GM13977 (cell line): ENCODE data around the gene TET2.

Experiments
- DNase-seq: peaks from one replicate; pipeline ENCODE4 v3.0.0; 2012; ENCODE audit warnings: low spot score
- CTCF ChIP-seq: IDR thresholded peaks from 2 replicates; pipeline ENCODE4 v1.5.1; 2012; ENCODE audit warnings: mild to moderate bottlenecking, control low read depth; ENCODE audit not compliant: insufficient read depth; ENCODE audit errors: extremely low read depth, missing control alignments
- in situ Hi-C: fragments of 300-500 bp; cut with MboI; formaldehyde crosslinking; loops from one replicate; pipeline ENCODE4 v1.12.0; 2022; ENCODE audit warnings: low sequenced_read_pairs, low pct_unique_long_range_greater_than_20kb, mixed read lengths, inconsistent platforms; ENCODE audit not compliant: unreplicated experiment

The TET2 gene

DNA sequence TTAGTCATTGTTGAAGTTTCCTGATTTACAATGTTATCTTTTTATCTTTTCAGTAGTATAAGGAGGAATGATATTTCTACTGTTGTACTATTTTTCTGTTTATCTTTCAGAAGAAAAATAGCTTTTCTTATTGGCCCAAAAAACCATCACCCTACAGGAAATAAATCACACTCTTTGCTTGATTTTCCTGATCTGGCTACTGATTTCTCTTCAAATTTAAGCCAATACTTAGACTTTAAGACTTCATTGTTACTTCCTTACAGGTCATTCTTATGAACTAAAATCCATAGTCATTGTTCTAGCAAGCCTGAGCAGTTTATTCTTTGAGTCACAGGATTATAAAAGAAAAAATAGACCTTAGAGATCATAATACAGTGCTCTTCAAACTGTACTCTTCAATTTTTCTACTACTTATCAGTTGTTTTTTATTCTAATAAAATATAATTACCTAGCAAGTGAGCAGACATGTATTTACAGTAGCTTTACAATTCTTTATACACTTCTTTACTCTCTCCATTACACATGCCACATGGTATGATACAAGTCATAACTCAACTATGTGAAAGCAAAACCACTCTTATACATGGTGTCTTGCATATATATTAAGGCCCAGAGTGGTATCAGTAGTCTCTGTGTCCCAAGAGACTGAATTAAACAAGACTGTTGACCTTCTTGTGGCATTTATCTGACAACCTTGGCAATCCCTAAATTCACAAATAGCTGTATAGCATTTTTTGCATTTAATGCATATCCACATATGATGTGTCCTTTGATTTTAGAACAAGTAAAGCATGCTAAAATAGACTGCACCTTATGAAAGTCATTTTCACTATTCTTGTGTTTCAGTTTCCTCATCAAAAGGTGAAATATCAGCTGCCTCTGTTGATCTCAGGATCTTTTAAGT is 47.9 kb downstream of the TET2 start:
- peak; percentile 37 for DNase-seq
- TF ChIP-seq CTCF: no peak
- in situ Hi-C loops: no loop called here

- in situ Hi-C loops: no loop called here
- peak; percentile 4 for TF ChIP-seq CTCF
- no peak for DNase-seq
Observed at GRCh38 chr4:105196523-105197145, 50.0 kb downstream of the TET2 start.

DNA sequence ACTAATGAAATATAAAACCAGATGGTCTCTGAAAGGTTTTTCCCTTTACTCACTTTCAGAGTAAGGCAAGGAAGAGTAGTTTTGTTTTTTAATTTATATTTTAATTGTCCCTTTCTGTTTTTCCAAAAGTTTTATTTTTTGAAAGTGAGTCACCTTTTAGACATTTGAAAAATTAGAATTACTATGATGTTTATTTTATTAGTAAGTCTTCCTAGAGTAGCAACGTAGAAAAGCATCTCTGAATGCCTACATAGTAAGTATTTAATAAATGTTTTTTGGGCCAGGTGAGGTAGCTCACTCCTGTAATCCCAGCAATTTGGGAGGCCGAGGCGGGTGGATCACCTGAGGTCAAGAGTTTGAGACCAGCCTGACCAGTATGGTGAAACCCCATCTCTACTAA is 51.1 kb downstream of the TET2 start:
- DNase-seq: no peak
- no peak for TF ChIP-seq CTCF
- in situ Hi-C loops: no loop called here

DNA sequence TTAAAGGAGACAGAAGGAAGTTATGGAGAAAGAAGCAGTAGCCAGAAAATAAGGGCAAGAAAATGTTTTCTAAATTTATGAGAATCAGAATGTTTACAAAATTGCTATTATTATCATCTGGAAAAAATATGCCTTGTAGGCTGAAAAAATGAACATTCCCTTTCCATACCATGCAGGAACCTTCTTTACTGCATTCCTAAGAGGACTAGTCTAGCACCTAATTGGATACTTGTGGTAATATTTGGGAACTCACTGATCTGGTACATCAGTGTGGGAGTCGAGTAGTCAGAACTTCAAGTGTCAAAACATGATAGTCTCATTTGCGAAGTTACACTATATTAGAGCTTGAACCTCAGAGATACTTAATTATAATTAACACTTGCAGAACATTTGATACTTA is 51.9 kb downstream of the TET2 start:
- in situ Hi-C loops: no loop called here
- TF ChIP-seq CTCF: no peak
- DNase-seq: no peak

DNA sequence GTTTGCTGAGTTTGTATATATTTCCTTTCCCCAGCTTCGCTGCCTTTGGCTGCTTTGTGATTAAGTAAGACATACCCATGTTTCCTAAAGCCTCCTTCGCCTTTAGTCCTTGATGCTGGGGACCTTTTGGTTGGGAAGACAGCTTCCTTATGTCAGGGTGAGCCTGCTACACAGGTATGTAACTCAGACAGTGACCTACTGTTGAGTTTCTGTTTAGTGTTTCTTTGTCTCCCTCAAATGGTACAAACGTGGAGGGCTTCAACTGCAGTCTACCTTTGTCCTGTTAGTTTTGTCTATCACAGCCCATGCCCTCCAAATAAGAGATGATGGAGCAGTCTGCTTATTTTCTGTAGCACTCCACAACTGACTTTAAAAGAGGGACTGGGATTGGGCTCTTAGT is 59.5 kb downstream of the TET2 start:
- TF ChIP-seq CTCF: no peak
- DNase-seq: no peak
- in situ Hi-C loops: no loop called here

DNA sequence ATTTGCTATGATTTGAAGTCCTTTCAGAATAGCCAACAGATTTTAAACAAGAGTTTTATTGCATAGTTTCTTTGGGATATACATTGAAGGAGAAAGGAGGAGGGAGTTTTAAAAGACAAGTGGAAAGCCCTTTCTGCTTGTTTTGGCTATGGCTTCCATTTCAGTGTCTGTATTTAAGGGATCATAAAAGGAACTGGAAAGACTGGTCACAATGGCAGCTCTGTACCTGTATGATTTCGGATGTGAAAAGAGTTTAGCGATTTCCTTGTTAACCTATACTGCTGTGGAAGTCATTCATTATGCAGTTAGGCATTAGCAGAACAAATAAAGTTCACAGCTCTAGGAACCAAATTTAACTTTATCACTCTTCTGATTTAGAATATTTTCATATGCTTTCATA is 60.7 kb downstream of the TET2 start:
- in situ Hi-C loops: no loop called here
- TF ChIP-seq CTCF: no peak
- no peak for DNase-seq
